ENCODE data around the gene FBN1. TPM values are rescaled to one million over a fixed set of nuclear protein-coding genes. Genes with fewer than 3 reads are reported as not detected.

FBN1 gene
- total and polyA plus RNA-seq, 2 experiments from 2014 or later, result 1.9 to 3.8 TPM

GRCh38 chr15:48632651-48633050, 12.9 kb downstream of the FBN1 start:
- H3K4me2 ChIP-seq, result no peak overlapping the region
- H3K79me2 ChIP-seq (replicated peaks; ENCODE audit: insufficient read depth), result no peaks in the 10 kb centered on the region
- Mint-ChIP-seq H3K27me3 (ENCODE audit: insufficient read depth, low read depth, poor library complexity) (no peaks in the 10 kb centered on the region), H3K4me3 (no peak overlapping the region), H3K9me3 (no peaks in the 10 kb centered on the region), H3K27ac (no peak overlapping the region), H3K36me3 (ENCODE audit: low read depth) (no peaks in the 10 kb centered on the region), H3K4me1 (peaks cover 15% of the 10 kb centered on the region; the same call in 2 of the 3 replicates)
- no peak for ATAC-seq
- H2AFZ ChIP-seq, result no peak overlapping the region
- no peaks in the 10 kb centered on the region for H3K27me3 ChIP-seq (ENCODE audit: insufficient read depth)
- no peak overlapping the region for H3K4me3 ChIP-seq
- no peaks in the 10 kb centered on the region; the same call in 1 of the 2 replicates for H4K20me1 ChIP-seq (replicated peaks; ENCODE audit: insufficient read depth)
- H3K9me2 ChIP-seq (ENCODE audit: insufficient read depth), result no peaks in the 10 kb centered on the region
- H3F3A ChIP-seq (replicated peaks; ENCODE audit: low read depth), result no peaks in the 10 kb centered on the region
- DNase-seq (ENCODE audit: low spot score), result no peak
- no peak for TF ChIP-seq ZNF114 (CRISPR knock-in tag; IDR thresholded peaks at IDR 0.05)
- TF ChIP-seq CREB1 (CRISPR knock-in tag; IDR thresholded peaks at IDR 0.05; ENCODE audit: low read depth), result no peak
- no peak for TF ChIP-seq POLR2AphosphoS5 (IDR thresholded peaks at IDR 0.05; ENCODE audit: low read depth)
- TF ChIP-seq ETS1 (IDR thresholded peaks at IDR 0.05), result no peak
- no peak for TF ChIP-seq ZNF331 (CRISPR knock-in tag; IDR thresholded peaks at IDR 0.05; ENCODE audit: low read depth)
- TF ChIP-seq ZNF462 (CRISPR knock-in tag; IDR thresholded peaks at IDR 0.05), result no peak
- TF ChIP-seq CTCF (conservative IDR thresholded peaks at IDR 0.05; ENCODE audit: low read depth in 2 of 2), result no peak
- TF ChIP-seq STAT1 (IDR thresholded peaks at IDR 0.05; ENCODE audit: unreplicated experiment), result no peak
- TF ChIP-seq EZH2 (IDR thresholded peaks at IDR 0.05; ENCODE audit: low read depth, unreplicated experiment), result no peak
- TF ChIP-seq NANOG (IDR thresholded peaks at IDR 0.05; ENCODE audit: borderline replicate concordance), result no peak
- TF ChIP-seq JUNB (IDR thresholded peaks at IDR 0.05; ENCODE audit: unreplicated experiment), result no peak
- no peak for TF ChIP-seq REST (IDR thresholded peaks at IDR 0.05; ENCODE audit: unreplicated experiment)
- TF ChIP-seq EZH2phosphoT487 (IDR thresholded peaks at IDR 0.05; ENCODE audit: unreplicated experiment), result no peak
- no peak overlapping the region for H3K27ac ChIP-seq (ENCODE audit: low read depth)
- peaks cover 8% of the 10 kb centered on the region; the same call in 1 of the 2 replicates for H3K4me1 ChIP-seq (ENCODE audit: insufficient read depth)
- H3K36me3 ChIP-seq (ENCODE audit: insufficient read depth), result no peaks in the 10 kb centered on the region
